ENCODE data around the gene TERB1. TPM values are rescaled to one million over a fixed set of nuclear protein-coding genes. Genes with fewer than 3 reads are reported as not detected.

TERB1 gene
- total and polyA plus RNA-seq, 2 experiments from 2014 or later = not detected

- 38 to 45% methylated on average over 2 of the region's 2 CpGs for WGBS, 2 experiments (ENCODE audit: low coverage in 1 of 2, low lambda C conversion rate in 2 of 2, missing lambda C conversion rate in 2 of 2)
- H3K36me3 ChIP-seq (ENCODE audit: low read depth) = peaks cover 53% of the 10 kb centered on the region
- H3K4me3 ChIP-seq = no peak overlapping the region
- H3F3A ChIP-seq (ENCODE audit: insufficient read depth) = peaks cover 40% of the 10 kb centered on the region
- no peaks in the 10 kb centered on the region for H4K20me1 ChIP-seq (ENCODE audit: insufficient read depth)
- no peaks in the 10 kb centered on the region for H3K9me2 ChIP-seq (ENCODE audit: insufficient read depth)
- peak; percentile 62 for DNase-seq
- H3K9me3 ChIP-seq (ENCODE audit: low read depth) = no peaks in the 10 kb centered on the region
- peak overlapping the region; percentile 54 for H3K4me2 ChIP-seq (ENCODE audit: unreplicated experiment)
- H3K79me2 ChIP-seq (ENCODE audit: insufficient read depth) = peaks cover 92% of the 10 kb centered on the region
- H3K27me3 ChIP-seq (replicated peaks; ENCODE audit: insufficient read depth) = no peaks in the 10 kb centered on the region
- peak overlapping the region; percentile 91 for H3K27ac ChIP-seq
- H2AFZ ChIP-seq = no peak overlapping the region
- in situ Hi-C loops (cut with MboI) = no loop called here
- TF ChIP-seq EZH2phosphoT487 (IDR thresholded peaks at IDR 0.05; ENCODE audit: insufficient read depth, low read depth) (no peak), EZH2 (IDR thresholded peaks at IDR 0.05; ENCODE audit: insufficient read depth, poor library complexity, severe bottlenecking) (no peak)
- peak overlapping the region; percentile 72 for H3K9ac ChIP-seq
- peaks cover 39% of the 10 kb centered on the region for H3K4me1 ChIP-seq (ENCODE audit: insufficient read depth)
These were observed 61.4 kb downstream of the TERB1 start for GRCh38 chr16:66740010-66740409.

DNA sequence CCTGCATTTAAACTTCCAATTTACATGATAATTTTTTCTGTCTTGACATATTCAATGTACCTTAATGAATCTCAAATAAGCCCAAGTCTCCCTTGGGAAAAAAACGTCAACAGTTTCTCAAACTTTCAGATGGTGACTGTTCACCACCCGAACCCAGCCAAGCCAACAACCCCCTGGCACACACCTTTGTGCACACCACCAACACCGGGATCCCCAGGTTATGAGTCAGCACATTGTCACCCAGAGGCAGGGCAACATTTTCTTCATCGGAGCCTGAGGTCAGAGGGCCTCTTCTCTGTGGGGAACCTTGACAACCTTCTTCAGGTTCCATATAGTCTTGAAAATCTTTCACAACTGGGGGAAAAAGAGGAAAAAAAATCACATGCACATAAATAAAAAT is 65.5 kb downstream of the TERB1 start:
- WGBS, 2 experiments (ENCODE audit: low coverage in 1 of 2, low lambda C conversion rate in 2 of 2, missing lambda C conversion rate in 2 of 2) = 51% methylated on average over 4 of the region's 4 CpGs
- H3F3A ChIP-seq (ENCODE audit: insufficient read depth) = peaks cover 9% of the 10 kb centered on the region
- H4K20me1 ChIP-seq (ENCODE audit: insufficient read depth) = no peaks in the 10 kb centered on the region
- H3K4me1 ChIP-seq (ENCODE audit: insufficient read depth) = peaks cover 24% of the 10 kb centered on the region
- H3K36me3 ChIP-seq (ENCODE audit: low read depth) = peaks cover 69% of the 10 kb centered on the region
- no peak overlapping the region for H3K4me2 ChIP-seq (ENCODE audit: unreplicated experiment)
- in situ Hi-C loops (cut with MboI) = no loop called here
- H3K9me2 ChIP-seq (ENCODE audit: insufficient read depth) = no peaks in the 10 kb centered on the region
- H2AFZ ChIP-seq = no peak overlapping the region
- DNase-seq = peak; percentile 31
- H3K4me3 ChIP-seq = no peak overlapping the region
- peaks cover 85% of the 10 kb centered on the region for H3K79me2 ChIP-seq (ENCODE audit: insufficient read depth)
- TF ChIP-seq EZH2 (IDR thresholded peaks at IDR 0.05; ENCODE audit: insufficient read depth, poor library complexity, severe bottlenecking) (no peak), EZH2phosphoT487 (IDR thresholded peaks at IDR 0.05; ENCODE audit: insufficient read depth, low read depth) (no peak)
- no peak overlapping the region for H3K9ac ChIP-seq
- no peaks in the 10 kb centered on the region for H3K27me3 ChIP-seq (replicated peaks; ENCODE audit: insufficient read depth)
- H3K27ac ChIP-seq = peak overlapping the region; percentile 20
- H3K9me3 ChIP-seq (ENCODE audit: low read depth) = no peaks in the 10 kb centered on the region

DNA sequence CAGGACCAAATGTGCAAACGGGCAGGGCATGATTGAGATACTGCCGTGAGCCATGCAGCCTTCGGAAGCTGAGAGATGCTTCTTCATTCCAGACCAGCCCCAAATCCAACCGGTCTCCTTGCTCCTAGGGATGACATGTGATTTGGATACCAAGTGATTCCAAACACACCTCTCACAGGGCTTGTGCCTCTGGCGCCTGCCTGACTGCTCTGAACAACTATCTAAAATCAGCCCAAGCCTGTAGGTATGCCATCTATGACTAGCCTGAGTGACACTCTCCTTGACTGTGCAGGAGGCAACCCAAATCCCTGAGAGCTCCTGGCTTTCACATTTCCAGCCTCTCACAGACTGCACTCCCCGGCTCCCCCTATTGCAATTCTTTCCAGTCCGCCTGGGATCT is 70.3 kb downstream of the TERB1 start:
- no peak overlapping the region for H3K9ac ChIP-seq
- no peaks in the 10 kb centered on the region for H3F3A ChIP-seq (ENCODE audit: insufficient read depth)
- H3K27ac ChIP-seq = no peak overlapping the region
- H3K27me3 ChIP-seq (replicated peaks; ENCODE audit: insufficient read depth) = no peaks in the 10 kb centered on the region
- H3K4me1 ChIP-seq (ENCODE audit: insufficient read depth) = peaks cover 3% of the 10 kb centered on the region
- H3K9me2 ChIP-seq (ENCODE audit: insufficient read depth) = no peaks in the 10 kb centered on the region
- DNase-seq = no peak
- no peaks in the 10 kb centered on the region for H3K9me3 ChIP-seq (ENCODE audit: low read depth)
- H3K4me3 ChIP-seq = no peak overlapping the region
- in situ Hi-C loops (cut with MboI) = no loop called here
- no peak overlapping the region for H2AFZ ChIP-seq
- whole genome bisulfite sequencing, 2 experiments (ENCODE audit: low coverage in 1 of 2, low lambda C conversion rate in 2 of 2, missing lambda C conversion rate in 2 of 2) = 85 to 93% methylated on average over 7 of the region's 7 CpGs
- H3K36me3 ChIP-seq (ENCODE audit: low read depth) = peaks cover 75% of the 10 kb centered on the region
- no peak overlapping the region for H3K4me2 ChIP-seq (ENCODE audit: unreplicated experiment)
- no peaks in the 10 kb centered on the region for H4K20me1 ChIP-seq (ENCODE audit: insufficient read depth)
- TF ChIP-seq EZH2 (IDR thresholded peaks at IDR 0.05; ENCODE audit: insufficient read depth, poor library complexity, severe bottlenecking) (no peak), EZH2phosphoT487 (IDR thresholded peaks at IDR 0.05; ENCODE audit: insufficient read depth, low read depth) (no peak)
- H3K79me2 ChIP-seq (ENCODE audit: insufficient read depth) = peaks cover 45% of the 10 kb centered on the region

DNA sequence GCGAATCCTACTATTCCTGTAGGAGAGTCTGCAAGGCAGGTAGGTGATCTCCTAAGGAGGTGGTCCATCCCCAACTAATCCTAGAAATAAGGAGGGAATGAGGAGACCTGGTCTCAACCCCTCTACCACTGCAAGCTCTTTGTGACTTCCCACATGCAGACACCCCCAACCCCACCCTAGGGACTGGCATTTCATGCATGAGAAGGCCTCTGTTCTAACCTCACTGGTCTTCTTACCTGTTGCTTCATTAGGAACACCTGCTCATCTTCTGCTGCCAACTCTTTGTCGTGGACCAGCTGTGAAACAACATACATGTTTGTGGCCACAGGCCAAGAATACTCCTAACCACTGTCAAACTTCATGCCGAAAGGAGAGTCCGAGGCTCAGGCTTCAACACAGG is 72.6 kb downstream of the TERB1 start:
- Histone ChIP-seq H3K4me1 (ENCODE audit: insufficient read depth) (no peaks in the 10 kb centered on the region), H2AFZ (no peak overlapping the region), H4K20me1 (ENCODE audit: insufficient read depth) (no peaks in the 10 kb centered on the region), H3K9me2 (ENCODE audit: insufficient read depth) (no peaks in the 10 kb centered on the region), H3K4me3 (no peak overlapping the region), H3F3A (ENCODE audit: insufficient read depth) (0 out of 2 replicates have a peak, but pooled peaks cover 7% of the 10 kb centered on the region), H3K79me2 (ENCODE audit: insufficient read depth) (peaks cover 23% of the 10 kb centered on the region), H3K4me2 (ENCODE audit: unreplicated experiment) (no peak overlapping the region), H3K27me3 (replicated peaks; ENCODE audit: insufficient read depth) (no peaks in the 10 kb centered on the region), H3K27ac (no peak overlapping the region), H3K9me3 (ENCODE audit: low read depth) (no peaks in the 10 kb centered on the region), H3K36me3 (ENCODE audit: low read depth) (peaks cover 76% of the 10 kb centered on the region), H3K9ac (no peak overlapping the region)
- WGBS, 2 experiments (ENCODE audit: low coverage in 1 of 2, low lambda C conversion rate in 2 of 2, missing lambda C conversion rate in 2 of 2) = 63 to 64% methylated on average over 4 of the region's 4 CpGs
- in situ Hi-C loops (cut with MboI) = no loop called here
- TF ChIP-seq EZH2phosphoT487 (IDR thresholded peaks at IDR 0.05; ENCODE audit: insufficient read depth, low read depth) (no peak), EZH2 (IDR thresholded peaks at IDR 0.05; ENCODE audit: insufficient read depth, poor library complexity, severe bottlenecking) (no peak)
- DNase-seq = no peak

Measured in GM23248 (cell line).